ENCODE measurements around the gene SSPN.
A peak's percentile ranks its signal among the peaks of the same experiment; 100 is the strongest.
"Not testable (repeated sequence)": the region's sequence is repeated elsewhere in the genome, so short reads cannot be mapped to it uniquely, and the experiment has no call there.

The SSPN gene

DNA sequence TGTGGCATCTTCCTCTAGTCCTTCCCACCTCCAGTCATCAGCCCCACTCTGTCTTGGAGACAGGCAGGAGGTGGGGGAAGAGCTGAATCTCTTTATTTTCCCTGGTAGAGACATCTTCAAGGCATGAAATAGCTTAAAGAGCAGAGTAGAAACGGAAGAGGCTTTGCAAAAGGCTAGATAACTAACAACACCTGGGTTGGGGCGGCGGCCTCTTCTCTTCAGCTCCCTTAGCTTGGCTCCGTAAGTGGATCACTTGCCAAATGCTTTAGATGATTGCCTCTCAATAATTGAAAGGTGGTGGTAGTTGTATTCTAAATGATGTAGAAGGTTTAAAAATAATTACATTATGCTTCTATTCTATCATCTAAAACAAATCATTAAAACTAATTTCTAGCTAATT, 36.1 kb downstream of the SSPN start:
- DNase-seq: no peak

DNA sequence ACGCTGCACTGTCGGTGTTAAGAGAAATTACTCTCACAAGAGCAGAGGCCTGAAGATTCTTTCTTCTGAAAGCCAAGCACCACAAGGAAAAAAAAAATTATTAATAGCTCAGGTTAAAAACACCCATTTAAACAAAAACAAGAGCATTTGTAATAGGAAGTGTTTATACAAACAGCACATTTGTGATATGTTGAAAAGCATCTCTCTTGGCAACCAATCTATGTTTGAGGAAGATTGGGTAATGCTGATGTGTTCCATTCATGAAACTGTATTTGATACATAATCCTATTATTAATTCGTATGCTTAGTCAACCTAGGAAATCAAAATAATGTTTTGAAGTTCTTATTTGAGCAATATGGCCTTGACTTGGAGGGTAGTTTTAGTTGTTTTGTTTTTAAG, 36.5 kb downstream of the SSPN start:
- no peak for DNase-seq

DNA sequence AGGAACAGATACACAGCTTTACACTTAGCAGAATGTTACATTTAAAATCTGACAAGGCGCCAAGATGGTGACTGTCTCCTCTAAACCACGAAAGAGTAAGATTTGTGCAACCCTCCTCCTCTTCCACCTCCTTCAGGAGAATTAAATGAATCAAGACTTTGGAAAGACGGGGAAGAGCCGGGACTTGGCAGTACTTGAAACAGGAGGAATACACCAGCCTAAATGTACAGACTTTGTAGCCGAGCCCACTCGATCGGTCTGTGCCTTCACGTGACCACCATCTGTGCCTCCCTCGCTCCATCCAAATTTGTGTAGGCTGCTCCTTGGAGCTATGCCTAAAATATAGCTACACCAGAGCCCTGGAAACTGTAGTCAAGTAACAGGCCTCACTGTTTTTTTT, 38.3 kb downstream of the SSPN start:
- peak; percentile 58 for DNase-seq

DNA sequence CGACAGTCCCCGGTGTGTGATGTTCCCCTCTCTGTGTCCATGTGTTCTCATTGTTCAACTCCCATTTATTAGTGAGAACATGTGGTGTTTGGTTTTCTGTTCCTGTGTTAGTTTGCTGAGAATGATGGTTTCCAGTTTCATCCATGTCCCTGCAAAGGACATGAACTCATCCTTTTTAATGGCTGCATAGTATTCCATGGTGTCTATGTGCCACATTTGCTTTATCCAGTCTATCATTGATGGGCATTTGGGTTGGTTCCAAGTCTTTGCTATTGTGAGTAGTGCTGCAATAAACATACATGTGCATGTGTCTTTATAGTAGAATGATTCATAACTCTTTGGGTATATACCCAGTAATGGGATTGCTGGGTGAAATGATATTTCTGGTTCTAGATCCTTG, 40.1 kb downstream of the SSPN start:
- DNase-seq: not testable (repeated sequence)

DNA sequence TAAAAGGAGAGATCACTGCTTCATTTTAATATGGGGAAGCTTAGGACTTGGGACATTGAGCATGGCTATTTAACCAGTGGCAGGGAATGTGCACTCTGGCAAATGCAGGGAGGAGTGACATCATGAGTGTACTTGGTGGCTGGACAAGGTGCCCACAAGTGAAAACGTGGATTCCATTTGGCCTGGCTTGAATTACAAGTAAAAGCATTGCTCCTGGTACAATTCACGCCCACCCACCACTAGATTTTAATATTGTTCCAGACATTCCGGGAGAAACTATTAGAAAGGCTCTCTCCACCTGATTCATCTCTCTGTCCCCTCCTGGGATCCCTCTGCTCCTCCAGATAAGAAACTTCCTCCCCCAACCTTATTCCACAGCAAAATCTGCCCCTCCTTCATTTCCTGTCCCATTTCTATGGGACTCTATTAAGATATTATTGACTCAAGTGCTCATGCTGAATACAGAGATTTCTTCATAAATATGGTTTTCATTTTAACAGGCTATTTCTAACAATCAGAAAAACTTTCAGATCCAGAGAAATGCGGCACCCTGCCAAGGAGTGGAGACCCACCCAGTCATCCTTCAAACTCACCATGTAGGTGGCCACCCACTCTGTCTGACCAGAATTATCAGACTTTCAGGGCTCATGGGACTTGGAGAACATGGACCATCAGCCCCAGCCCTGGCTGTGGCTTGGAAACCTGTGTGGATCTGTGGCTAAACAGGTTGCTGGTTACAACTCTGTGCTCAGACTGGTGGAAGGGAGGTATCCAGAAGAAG, 43.2 kb downstream of the SSPN start:
- DNase-seq: peak; percentile 59

DNA sequence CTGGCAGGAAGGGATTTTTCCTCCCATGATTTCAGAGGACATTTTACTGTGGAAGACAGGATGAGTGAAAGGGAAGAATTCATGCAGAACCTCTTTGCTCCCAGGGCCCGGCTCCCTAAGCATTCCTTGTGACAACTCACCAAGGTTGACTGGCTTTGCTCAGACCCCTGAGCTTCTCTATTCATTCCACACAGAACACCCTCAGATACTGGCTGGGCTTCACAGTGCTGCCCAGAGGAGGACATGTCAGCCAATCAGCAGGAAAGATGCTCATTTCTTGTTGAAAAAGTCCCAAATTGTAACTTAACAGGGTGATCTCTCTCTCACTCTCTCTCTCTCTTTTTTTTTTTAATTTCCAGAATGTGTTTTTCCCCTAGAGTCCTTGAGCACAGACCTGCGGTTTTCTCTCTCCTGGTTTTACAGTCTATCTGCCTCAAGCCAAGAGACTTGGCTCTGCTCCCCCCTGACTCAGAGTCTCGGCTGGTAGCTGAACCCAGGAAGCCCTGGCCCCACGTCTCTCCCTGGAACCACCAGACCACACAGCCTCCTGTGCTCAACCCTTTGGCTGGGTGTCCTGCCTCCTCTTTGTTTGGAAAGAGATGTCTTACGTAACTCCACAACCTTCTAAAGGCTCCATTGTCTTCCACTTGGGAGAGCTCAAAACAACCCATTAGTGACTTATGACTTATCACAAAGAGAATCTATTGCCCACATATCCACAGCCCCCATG, 43.9 kb downstream of the SSPN start:
- DNase-seq: peak; percentile 92

DNA sequence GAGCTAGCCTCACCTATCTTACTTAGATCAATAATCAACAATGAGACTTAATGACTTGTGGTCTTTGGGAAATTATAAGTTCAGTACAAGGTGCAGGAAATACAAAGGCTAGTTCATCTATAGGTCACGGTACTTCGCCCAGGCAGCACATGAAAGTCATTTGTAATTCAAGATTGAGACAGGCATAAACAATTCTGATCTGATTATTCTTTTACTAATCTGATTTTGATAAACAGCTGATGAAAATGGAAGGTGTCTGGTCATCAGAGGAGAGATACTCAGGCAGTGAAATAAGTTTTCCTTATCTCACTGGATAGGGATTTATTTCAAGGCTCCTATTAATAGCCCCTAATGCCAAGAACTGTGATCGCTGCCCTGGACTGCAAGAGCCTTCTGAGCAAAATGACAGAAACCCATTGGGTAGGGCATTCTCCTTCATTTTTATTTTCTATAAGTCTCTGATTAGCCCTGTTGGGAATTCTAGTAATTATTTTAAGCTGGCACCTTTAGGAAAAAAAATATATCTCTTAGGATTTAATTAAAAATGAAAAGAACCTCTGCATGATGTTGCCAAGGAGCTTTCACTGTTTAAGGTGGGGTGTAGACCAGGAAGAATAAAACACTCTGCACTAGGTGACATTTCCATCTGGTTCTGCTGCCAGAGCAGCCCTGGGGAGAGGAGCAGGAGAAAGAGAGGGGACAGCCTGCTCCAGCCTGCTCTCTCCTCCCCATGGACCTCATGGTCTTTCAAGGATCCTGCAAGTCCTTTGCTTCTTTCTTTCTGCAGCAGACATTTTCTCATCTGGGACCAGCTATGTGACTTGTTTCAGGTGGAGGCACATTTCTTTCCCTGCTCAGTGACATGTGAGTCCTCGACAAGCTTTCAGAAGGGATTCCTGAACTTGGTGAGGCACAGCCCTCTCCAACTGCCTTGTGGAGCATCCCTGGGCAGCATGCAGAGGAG, 44.8 kb downstream of the SSPN start:
- no peak for DNase-seq

DNA sequence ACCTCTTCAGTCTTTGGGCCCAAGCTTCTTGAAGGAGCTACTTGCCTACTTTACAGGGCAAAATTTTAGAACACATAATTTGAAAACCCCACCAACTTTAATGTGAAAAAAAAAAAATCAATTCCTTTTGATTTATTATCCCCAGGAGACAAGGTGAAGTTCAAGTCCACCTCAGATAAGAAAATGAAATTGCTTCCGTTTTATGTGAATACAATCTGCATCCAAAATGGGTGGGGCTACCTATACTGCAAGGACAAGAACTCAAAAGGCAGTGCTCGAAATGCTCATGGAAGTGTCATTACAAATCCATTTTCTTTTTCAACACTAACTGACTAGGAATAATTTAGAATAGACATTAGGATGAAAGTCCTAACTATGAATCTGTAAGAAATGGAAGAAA, 45.7 kb downstream of the SSPN start:
- DNase-seq: no peak

DNA sequence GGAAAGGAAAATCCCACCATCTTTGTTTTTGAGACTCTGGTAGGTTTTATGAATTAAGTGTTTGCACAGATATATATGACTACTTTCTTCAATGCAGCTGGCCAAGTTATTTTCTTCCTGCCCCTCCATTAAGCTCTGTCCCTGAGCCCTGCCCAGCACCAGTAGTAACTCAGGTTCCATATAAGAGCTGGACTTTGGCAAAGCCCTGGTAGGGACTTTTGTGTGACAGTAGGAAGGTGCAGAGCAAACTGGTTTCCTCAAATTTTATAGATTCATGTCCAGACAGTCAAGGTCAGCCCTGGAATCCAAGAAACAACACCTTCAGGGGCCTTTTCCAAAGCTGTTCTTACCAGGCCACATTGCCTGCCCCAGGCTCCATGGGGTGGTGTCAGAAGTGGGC, 47.3 kb downstream of the SSPN start:
- DNase-seq: no peak

DNA sequence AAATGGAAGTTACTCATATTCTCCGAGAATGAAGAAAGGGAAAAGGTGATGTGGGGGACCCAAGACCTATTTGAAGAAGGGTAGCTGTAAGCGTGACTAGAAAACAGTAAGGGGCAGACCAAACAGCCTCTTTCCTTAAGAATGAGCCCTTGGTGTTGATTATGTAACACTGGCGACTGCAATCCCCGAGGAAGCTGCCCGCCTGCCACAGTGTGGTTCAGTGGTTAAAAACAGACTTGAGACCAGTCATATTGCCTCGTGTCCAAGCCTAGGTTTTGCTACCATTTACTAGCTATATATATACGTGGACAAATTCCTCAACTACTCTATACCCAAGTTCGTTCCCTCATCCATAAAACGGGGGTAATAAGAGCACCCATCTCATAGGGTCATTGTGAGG, 49.1 kb downstream of the SSPN start:
- no peak for DNase-seq

DNA sequence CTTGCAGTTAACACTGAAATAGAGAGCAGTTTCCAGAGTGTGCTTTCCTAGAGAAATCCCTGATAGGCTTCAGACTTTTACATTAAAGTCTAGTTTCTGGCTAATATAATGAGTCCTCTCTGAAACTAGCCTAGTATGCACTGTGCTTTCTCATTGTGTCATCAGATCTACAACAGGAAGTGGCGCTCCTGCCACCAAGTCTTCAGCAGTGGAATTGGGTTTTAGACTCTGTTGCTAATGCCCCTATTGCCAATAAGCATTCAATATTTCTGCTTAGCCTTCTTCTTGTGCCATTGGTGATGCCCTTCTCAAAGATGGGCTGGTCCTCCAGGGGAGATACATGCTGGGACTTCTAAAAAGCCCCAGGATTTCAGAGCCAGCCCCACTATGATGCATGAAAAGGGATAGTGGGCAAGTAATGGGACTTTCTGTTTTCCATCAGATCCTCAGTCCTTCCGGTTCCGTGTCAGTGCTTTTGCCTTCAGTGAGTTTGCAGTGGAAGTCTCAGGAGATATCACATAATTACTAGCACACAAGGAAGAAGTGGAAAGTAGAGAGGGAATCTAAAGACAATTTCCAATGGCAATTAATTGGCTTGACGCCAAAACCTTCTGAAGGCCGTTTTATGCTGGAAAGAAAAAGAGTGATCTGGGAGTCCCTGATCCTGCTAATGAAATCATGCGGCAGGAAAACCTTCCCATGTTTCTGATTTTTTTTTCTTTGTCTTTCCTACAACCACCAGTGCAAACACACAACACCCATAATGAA, 50.0 kb downstream of the SSPN start:
- DNase-seq: no peak

DNA sequence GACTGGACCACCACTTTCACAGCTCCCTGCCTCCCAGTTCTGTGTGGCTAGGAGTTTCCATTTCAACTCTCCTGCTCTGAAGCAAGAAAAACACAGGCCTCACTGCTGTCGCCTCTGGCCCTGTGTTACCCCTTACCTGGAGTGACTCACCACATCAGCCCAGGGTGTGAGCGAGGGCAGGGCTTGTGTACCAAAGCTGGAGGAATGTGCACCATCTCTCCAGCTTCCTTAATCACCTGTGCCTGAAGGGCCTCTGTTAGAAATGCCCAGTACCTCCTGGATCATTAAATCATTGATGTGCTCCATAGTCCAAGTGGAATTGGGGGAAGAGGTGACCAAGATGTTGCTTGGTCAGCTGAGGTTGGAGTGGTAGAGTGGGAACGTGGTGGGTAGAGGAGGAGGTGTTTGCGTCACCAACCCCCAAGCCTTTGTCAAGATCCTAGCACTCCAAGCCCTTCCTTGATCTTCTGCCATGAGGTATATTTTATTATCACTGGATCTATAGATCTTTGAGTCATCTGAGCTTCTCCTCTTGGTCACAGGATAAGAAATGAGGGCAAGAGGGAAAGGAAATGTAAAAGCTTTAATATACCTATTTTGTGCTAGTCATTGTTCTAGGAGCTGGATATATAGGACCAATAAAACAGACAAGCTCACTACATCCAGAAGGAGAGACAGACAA, 51.3 kb downstream of the SSPN start:
- no peak for DNase-seq

DNA sequence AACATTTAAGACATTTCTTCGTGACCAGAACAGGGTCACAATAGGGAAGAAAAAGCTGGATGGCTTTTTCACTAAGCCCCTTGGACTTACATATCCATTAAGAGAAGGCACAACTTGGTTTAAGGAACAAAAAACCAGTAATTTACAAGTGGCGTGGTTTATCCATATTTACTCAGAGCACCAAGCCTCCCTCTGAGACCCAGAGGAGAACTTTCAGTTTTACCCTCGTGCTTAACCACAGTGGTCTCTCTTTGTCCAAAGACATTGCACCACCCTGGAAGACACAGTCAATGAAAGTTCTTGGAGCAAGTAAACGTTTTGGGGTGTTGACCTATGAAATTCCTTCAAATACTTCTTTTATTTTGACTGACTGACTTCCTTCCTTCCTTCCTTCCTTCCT, 52.5 kb downstream of the SSPN start:
- no peak for DNase-seq

DNA sequence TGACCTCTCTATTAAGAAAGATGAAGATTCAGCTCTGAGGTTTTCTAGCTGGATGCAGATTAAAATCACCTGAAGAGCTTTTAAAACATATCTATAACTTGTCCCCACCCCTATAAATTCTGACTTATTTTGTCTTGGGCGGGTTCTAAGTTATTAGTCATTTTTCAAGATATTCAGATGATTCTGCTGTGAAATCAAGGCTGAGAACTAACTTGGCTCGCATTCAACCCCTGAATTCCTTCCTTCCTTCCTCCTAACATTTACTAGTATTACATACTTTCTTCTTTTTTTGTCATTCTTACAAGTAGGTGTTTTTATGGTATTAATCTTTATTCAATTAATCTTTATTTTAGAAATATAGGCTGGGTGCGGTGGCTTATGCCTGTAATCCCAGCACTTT, 55.4 kb downstream of the SSPN start:
- DNase-seq: peak; percentile 47

DNA sequence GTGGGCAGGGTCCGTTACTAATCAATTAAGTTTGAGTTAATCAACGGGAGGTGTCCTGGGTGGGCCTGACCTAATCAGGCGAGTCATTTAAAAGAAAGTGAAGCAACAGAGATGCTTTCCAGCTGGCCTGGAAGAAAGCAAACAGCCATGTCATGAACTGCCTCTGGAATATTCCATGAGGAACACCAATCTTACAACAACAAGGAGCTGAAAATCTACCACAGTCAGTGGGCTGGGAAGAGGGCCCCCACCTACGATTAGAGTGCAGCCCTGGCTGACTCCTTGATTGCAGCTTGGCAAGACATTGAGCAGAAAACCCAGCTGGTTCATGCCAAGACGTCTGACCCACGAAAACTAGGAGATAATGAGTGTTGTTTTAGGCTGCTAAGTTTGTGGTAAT, 56.2 kb downstream of the SSPN start:
- DNase-seq: peak; percentile 14

DNA sequence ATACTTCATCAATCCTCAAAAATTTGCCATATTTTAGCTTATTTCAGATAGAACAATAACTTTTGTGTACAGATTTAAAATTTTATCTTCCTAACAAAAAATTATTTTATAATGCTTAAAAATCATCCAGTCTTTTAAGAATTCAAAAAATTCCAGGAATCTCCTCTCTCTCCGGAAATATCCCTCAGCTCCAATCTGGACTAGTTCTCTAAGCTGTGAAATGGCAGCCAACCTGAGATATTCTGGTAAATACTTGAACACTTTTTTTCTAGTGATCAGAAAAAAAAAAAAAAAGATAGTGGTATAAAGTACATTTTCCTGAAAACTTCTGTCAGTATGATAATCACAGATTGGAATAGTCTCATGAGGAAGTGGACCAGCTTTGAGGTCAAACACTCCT, 57.6 kb downstream of the SSPN start:
- DNase-seq: no peak

DNA sequence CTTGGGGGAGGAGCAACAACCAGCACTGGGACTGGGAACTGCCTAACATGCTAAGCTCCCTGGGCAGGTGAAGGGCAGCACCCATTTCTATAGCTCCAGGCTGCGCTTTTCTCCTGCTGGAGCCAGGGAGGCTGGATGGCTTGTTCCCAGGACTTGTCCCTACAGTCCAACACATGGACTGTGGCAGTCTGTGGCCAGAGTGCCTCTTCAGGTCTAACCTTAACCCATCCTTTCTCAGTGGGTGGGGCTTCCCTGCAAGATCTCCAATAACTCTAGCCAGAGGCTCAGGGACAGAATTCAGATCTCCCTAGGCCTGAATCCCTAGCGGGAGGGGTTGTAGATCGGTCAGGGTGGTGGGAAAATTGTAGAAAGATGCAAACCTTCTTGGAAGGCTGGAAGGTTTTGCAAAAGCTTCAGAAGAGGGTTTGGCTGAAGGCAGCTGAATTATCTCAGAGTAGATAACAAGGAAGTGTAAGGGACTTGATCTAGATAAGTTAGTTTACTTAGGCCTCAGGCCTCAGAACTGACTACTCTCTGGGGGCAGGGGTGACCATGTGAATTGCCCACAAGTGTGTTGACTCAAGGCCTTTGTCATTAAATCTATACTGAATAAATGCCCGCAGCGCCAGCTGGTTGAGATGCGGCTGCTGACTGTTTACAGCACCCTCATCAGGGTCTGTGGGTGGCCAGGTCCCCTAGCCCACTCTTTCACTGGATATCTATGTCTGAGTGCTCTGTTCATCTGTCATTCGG, 60.7 kb downstream of the SSPN start:
- DNase-seq: no peak

DNA sequence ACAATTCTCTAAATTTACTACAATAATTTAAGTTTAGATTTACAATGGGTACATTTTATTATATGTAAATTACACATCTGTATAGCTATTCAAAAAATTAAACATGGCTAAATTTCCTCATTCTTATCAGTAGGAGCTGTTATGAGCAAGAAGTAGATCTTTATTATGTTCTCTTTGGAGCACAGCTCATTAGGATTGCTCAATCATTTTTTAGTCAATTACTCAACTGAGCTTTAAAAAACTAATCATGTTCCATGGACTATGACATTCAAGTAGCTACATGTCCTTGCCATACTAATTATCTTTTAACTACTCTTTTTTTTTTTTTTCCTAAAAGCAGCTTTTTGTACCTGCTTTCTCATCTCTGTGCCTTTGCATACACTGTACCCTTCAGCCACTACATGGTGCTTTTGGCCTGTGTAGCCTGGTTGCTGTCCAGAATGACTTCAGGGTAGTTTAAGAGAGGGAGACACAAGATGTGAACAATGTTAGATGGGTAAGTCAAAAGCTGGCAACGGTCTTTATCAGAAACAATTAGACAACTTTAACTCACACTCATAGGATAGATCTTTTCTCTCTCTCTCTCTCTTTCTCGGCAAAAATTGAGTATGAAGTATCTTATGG, 69.0 kb downstream of the SSPN start:
- DNase-seq: no peak

DNA sequence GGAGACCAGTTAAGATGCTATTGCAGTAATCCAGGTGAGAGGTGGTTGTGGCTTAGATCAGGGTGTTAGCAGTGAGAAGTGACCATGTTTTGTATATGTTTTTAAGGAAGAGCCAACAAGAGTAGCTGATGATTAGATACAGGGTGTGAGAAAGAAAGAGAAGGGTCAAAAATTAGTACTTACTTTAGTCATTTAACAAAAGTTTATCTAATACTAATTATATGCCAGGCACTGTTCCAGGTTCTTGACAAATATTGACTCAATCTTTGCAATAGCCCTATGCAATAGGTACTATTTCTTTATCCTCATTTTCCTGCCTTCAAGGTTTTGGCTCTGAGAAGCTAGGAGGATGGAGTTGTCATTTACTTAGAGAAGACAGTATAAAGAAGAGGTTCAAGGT, 70.2 kb downstream of the SSPN start:
- DNase-seq: no peak

DNA sequence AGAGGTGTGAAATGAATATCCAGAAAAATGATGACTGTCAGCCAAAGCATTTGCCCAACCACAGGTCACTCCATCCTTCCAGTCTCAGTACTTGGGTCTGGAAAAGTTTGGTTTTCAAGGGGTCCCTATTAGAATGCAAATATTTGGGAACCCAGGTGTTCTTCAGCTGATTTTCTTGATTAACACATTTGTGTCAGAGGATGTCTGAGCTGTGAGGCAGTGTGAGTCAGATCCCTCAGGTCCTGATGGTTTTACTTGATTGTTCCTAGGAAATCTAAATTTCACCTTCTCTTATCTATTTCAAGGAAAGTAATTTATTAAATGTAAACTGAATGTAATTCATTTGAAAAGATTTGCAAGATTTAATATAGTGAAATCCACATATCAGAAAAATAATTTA, 71.5 kb downstream of the SSPN start:
- no peak for DNase-seq

Data from fibroblast of skin of scalp (primary cell).